Measurements from ENCODE around the gene DDX20.

GRCh38 chr1:111737216-111738132 is 18.2 kb upstream of the DDX20 start:
- TF ChIP-seq POLR2AphosphoS5 (IDR thresholded peaks at IDR 0.05; ENCODE audit: insufficient read depth, low read depth, low read length) (no peak), POLR2A (IDR thresholded peaks at IDR 0.05; ENCODE audit: low read depth, low read length) (no peak), MYC (IDR thresholded peaks at IDR 0.05; ENCODE audit: low read depth, low read length) (no peak), CTCF (IDR thresholded peaks at IDR 0.05; ENCODE audit: extremely low read depth in 1 of 2, insufficient read depth in 1 of 2, low read depth in 1 of 2, low read length in 2 of 2) (no peak)

Measured in endothelial cell of umbilical vein (primary cell).